NCI-H524 treated with DMSO at 0.1 percent for 48 hours (cell line): Measurements from ENCODE around the gene POU6F2.

Source experiments
- DNase-seq: peaks from one replicate; lab custom pipeline; 2025; lab: John Stamatoyannopoulos, UW

Gene POU6F2

GRCh38 chr7:39259391-39260003, 281.8 kb downstream of the POU6F2 start:
- DNase-seq = no peak

- no peak for DNase-seq
Measured at GRCh38 chr7:39260279-39260844, 282.7 kb downstream of the POU6F2 start.

- DNase-seq = no peak
Measured at GRCh38 chr7:39261771-39262170, 284.1 kb downstream of the POU6F2 start.

- DNase-seq = no peak
Measured at GRCh38 chr7:39265641-39266591, 288.2 kb downstream of the POU6F2 start.

- DNase-seq = no peak
Measured at GRCh38 chr7:39269034-39269433, 291.3 kb downstream of the POU6F2 start.

GRCh38 chr7:39270018-39270417, 292.3 kb downstream of the POU6F2 start:
- DNase-seq = no peak

- DNase-seq = peak; percentile 69
Measured at GRCh38 chr7:39271402-39271801, 293.7 kb downstream of the POU6F2 start.

GRCh38 chr7:39272111-39272510, 294.4 kb downstream of the POU6F2 start:
- no peak for DNase-seq

GRCh38 chr7:39272691-39273090, 295.0 kb downstream of the POU6F2 start:
- DNase-seq = no peak

GRCh38 chr7:39280337-39280736, 302.6 kb downstream of the POU6F2 start:
- DNase-seq = no peak

- no peak for DNase-seq
Measured at GRCh38 chr7:39285256-39285655, 307.5 kb downstream of the POU6F2 start.

GRCh38 chr7:39288303-39288702, 310.6 kb downstream of the POU6F2 start:
- DNase-seq = no peak

GRCh38 chr7:39291628-39292410, 314.1 kb downstream of the POU6F2 start:
- DNase-seq = no peak

- no peak for DNase-seq
Measured at GRCh38 chr7:39293056-39293823, 315.5 kb downstream of the POU6F2 start.

- DNase-seq = no peak
Measured at GRCh38 chr7:39294022-39294421, 316.3 kb downstream of the POU6F2 start.

- DNase-seq = no peak
Measured at GRCh38 chr7:39295796-39296195, 318.1 kb downstream of the POU6F2 start.

- no peak for DNase-seq
Measured at GRCh38 chr7:39299695-39300094, 322.0 kb downstream of the POU6F2 start.

GRCh38 chr7:39300276-39300675, 322.6 kb downstream of the POU6F2 start:
- no peak for DNase-seq

GRCh38 chr7:39301543-39301942, 323.8 kb downstream of the POU6F2 start:
- no peak for DNase-seq

- no peak for DNase-seq
Measured at GRCh38 chr7:39304178-39304577, 326.5 kb downstream of the POU6F2 start.

- DNase-seq = no peak
Measured at GRCh38 chr7:39304668-39305405, 327.1 kb downstream of the POU6F2 start.
